GM21529 (cell line): Measurements from ENCODE around the gene TACR2.

ENCODE experiments used
- ATAC-seq: cut with Tn5 transposase; IDR thresholded peaks from one replicate; pipeline ENCODE4 v1.9.1; 2021; ENCODE audit not compliant: unreplicated experiment

The TACR2 gene

GRCh38 chr10:69421611-69422308, 5.0 kb upstream of the TACR2 start:
- ATAC-seq = no peak

- no peak for ATAC-seq
These were observed 3.0 kb upstream of the TACR2 start for GRCh38 chr10:69419744-69420126.

- ATAC-seq = no peak
These were observed 2.5 kb upstream of the TACR2 start for GRCh38 chr10:69419096-69419743.

- no peak for ATAC-seq
These were observed 1.5 kb upstream of the TACR2 start for GRCh38 chr10:69418052-69418752.

- no peak for ATAC-seq
These were observed 824 bp upstream of the TACR2 start for GRCh38 chr10:69417542-69417941.

GRCh38 chr10:69415951-69416350, 767 bp downstream of the TACR2 start:
- no peak for ATAC-seq

- no peak for ATAC-seq
These were observed 1.7 kb downstream of the TACR2 start for GRCh38 chr10:69415049-69415448.

GRCh38 chr10:69414036-69415018, 2.4 kb downstream of the TACR2 start:
- no peak for ATAC-seq

- no peak for ATAC-seq
These were observed 3.4 kb downstream of the TACR2 start for GRCh38 chr10:69413221-69413865.

- ATAC-seq = no peak
These were observed 4.4 kb downstream of the TACR2 start for GRCh38 chr10:69412232-69412790.

GRCh38 chr10:69411476-69411875, 5.2 kb downstream of the TACR2 start:
- ATAC-seq = no peak

GRCh38 chr10:69410487-69410886, 6.2 kb downstream of the TACR2 start:
- no peak for ATAC-seq

GRCh38 chr10:69409968-69410367, 6.8 kb downstream of the TACR2 start:
- peak; percentile 43 for ATAC-seq

GRCh38 chr10:69409176-69409495, 7.6 kb downstream of the TACR2 start:
- no peak for ATAC-seq

GRCh38 chr10:69408318-69409175, 8.2 kb downstream of the TACR2 start:
- peak; percentile 72 for ATAC-seq

- no peak for ATAC-seq
These were observed 9.0 kb downstream of the TACR2 start for GRCh38 chr10:69407621-69408301.

GRCh38 chr10:69406816-69407580, 9.7 kb downstream of the TACR2 start:
- no peak for ATAC-seq

- no peak for ATAC-seq
These were observed 10.4 kb downstream of the TACR2 start for GRCh38 chr10:69406302-69406811.
